GM18520 (cell line): ENCODE measurements around the gene GLS.
A peak's percentile ranks its signal among the peaks of the same experiment; 100 is the strongest.
"Not testable (repeated sequence)": the region's sequence is repeated elsewhere in the genome, so short reads cannot be mapped to it uniquely, and the experiment has no call there.

Experiments
- ATAC-seq: cut with Tn5 transposase; IDR thresholded peaks from one replicate; pipeline ENCODE4 v1.9.1; 2021; ENCODE audit not compliant: unreplicated experiment

The GLS gene

DNA sequence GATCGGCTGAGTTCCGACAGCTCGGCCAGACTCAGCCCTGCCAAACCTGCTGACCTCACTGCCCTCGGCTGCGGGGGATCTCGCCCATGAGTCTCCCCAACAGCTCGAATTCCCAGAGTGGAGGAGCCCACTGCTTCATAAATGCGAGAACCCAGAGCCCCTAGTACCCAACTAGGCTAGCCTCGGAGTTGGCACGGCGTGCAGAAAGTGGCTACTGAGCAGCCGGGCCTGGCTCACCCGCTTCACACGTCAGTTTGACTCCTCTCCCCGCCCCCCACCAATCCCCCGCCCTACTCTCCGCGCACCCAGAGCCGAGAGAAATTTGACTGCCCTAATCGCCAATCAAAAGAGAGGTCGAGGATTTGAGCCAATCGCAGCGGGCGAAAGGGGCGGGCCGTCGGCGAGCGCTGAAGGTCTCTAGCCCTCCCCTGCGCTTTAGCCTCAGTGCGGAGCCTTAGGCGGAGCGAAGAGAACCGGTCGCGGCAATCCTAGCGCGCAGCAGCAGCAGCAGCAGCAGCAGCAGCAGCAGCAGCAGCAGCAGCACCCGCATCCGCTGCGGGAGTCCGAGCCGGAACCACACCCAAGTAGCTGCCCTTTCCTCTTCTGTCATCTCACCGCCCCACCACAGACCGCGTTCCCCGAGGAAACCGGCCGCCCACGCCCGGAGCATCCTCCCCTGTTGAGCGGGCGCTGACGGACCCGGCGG lies at the start of gene GLS:
TSS of gene GLS (plus strand) at position 444 of the 706 bp plus-strand sequence. CDS start 264 bp downstream, outside the sequence.
- peak; percentile 59 for ATAC-seq

DNA sequence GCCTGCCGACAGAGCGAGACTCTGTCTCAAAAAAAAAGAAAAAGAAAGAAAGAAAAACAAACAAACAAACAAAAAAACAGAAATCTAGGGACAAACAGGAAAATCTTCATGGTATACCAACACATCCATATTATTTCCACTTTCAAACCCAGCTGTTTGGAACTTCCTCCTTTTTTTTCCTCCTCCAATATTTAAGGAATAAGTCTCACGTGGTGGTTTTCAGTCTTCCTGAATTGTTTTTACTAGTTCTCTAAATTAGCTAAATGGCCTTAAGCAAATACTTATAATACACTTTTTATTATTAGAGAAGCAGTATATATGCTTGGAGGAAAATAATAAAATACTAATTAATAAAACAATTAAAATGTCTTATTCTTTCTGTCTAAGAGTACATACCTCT lies 48.7 kb upstream of the GLS start:
- ATAC-seq, result no peak

DNA sequence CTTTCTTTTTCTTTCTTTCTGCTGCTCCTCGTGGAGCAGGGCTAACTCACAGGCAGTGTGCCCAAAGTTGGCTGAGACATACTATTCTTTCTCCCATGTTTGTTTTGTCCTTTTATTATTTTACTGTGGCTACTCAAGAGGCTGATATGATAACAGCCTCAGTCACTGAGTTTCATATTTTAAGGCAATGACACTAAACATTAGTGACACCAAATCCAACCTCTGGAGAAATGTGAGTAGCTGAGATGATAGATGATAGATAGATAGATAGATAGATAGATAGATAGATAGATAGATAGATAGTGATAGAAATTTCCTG lies 45.8 kb upstream of the GLS start:
- no peak for ATAC-seq

DNA sequence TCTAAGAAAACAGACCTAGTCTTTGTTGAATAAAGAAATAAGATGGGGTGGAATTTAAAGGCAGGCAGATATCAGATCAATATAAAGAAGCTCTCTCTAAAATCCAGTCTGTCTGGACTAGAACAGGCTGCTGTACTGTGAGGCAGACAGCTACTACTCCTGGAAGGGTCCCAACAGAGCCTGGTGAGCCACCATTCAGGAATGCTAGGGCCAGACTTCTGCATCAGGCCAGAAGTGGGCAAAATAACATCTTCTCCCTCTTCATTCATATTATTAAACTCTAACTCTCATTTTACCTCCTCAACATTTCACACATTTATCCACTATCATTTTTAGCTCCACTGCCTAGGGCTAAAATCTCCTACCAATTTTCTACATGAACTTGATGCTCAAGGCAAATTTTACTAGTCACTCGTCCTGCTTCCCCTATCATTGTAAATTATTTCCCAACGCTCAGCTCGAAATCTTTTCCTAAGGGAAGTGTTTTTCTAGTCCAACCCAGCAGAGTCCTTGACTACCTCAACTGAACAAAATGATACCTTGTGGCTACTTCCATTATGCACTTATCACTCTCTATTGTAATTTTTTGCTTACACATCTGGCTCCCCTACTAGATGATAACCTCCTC lies 45.2 kb upstream of the GLS start:
- no peak for ATAC-seq

DNA sequence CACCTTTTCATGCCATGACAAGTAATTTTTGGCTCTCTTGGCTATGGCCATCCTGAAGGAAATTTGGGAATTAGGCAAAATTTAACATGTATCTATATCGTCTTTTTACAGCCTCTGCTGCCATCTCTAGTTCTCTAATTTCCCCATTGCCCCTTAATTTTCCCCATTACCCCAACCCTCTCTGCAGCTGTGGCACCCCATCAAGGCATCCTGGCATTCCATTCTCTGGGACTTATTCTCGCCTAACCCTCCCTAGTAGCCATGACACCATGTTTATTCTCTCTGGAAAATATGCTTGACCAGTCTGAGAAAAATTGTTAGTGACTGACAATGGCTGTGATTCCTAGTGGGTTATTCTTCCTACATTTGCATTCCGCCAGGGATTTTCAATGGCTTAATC lies 43.9 kb upstream of the GLS start:
- ATAC-seq, result no peak

DNA sequence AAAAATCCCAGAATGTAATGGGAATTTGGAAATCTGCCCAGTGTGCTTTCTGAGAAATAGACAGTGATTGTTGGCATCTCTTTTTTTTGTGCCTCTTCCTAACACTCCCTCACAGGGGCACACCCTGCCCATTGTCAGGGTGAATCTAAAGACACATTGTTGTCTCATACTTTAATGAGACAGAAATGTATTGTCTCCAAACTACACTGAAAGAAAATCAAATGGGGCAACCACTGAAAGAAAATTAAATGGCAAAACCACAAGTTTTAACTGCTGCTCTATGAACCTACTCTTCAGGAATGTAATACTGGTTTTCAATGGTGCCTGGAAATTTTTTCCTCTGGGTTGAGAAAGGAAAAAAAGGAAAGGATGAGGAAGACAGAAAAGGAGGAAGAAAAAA lies 43.2 kb upstream of the GLS start:
- ATAC-seq, result no peak

DNA sequence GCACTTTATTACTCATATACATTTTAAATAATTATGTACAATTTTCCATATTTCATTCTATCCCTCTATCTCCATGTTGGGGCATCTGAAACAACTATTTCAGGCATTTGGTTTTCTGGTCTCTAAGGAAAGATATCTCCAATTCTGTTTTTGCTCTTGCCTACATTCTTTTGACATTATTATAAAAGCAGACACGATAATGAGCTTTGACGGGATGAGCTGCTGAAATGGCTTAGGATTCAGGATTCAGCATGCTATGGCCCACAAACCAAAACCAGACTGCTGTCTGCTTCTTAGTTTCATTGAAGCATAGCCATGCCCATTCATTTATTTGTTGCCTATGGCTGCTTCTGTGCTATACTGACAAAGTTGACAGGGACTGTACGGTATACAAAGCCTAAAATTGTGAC lies 42.7 kb upstream of the GLS start:
- no peak for ATAC-seq

DNA sequence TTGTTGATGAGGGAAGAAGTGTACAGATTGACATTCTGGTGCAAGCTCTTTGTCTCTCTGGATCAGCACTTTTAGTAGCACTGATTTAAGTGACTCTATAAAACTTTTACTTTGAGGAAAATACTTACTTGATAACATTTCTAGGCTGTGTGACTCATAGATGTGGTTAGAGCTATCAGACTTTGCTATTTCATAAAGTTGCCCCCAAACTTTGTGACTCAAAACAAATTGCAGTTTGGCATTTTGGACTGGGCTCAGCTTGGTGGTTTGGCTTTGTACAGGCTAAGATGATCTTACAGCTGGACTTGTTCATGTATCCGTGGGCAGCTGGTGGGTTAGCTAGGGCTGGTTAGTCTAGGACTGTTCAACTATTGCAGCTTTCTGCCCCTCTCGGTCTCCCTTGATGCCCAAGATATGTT lies 42.1 kb upstream of the GLS start:
- no peak for ATAC-seq

DNA sequence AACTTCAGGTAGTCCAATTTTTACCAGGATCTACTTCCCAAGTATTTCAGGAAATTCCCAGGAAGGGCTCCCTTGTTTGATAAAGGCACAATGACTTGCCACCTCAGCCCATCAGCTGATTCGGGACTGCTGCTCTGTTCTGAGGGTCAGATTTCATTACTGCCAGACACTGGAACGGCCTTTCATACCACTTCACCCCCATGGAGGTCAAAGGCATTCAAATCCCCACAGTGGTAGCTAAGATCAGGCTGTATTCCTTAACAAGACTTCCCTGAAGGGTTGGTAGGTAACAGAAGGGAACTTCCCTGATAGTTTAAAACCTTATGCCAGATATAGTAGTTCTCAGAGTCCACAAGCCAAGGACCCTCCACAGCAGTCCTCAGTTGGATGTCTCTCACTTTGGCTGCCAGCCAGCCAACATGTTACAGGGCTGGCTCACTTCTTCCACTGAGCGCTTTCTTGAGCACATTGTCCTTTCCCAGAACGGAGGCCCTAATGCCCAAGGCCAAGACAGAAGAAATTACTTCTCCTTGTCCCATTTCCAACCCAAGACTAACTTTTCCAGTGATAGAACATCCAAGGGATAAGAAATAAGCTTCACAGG lies 40.0 kb upstream of the GLS start:
- ATAC-seq, result no peak

DNA sequence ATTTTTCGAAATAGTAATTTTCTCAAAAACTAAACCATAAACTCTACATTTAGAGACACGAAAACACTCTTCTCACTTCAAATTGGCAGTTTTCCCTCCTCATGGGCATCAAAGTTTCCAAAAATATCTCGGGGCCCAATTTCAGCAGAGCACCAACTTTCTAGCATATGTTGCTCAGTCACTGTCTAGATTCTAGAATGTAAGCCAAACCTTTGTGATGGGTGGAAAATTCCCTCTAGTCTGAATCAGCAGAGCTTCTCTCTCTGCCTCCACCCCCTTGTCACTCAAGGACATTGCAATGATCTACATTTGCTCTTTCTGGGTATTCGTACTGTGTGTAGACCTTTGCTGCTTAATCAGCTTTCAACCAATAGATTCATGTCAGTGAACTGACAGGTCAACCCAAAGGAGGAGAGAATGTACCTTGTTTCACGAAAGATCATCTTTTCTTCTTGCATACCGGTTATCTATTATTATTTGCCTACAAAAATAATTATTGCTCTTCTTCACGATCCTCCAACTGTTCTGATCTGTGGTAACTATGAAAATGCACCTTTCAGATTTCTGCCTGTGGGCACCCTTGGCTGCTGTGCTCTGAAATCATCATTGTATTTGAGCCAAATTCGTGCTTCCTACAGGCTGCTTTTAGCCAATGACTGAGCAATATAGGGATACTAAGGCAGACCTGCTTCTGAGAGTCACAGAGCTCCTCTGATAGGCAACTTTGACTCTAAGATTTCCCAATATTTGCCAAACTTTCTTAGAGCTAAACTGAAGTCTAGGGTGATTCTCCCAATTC lies 38.7 kb upstream of the GLS start:
- no peak for ATAC-seq

DNA sequence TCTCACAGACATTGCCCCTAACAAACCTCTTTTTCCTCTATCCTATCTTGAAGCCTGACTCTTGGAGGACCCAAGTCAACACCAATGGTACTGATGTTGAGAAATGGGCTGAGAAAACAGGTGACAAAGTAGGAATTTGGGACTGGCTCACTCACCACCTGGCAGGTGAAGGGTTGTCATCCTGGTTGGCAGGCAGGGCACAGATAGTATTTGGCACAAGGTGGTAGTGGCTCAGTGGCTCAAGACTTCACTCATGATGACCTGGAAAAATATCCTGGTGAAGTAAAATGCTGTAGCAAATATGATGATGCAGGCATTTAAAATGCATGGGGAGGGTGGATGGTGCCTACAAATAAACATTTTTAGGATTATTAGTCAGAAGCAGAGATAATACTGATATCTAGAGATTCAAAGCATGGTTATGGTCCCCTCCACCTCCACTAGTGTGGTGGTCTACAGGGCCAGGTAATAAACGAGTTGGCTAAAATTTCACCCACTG lies 38.0 kb upstream of the GLS start:
- ATAC-seq, result no peak

DNA sequence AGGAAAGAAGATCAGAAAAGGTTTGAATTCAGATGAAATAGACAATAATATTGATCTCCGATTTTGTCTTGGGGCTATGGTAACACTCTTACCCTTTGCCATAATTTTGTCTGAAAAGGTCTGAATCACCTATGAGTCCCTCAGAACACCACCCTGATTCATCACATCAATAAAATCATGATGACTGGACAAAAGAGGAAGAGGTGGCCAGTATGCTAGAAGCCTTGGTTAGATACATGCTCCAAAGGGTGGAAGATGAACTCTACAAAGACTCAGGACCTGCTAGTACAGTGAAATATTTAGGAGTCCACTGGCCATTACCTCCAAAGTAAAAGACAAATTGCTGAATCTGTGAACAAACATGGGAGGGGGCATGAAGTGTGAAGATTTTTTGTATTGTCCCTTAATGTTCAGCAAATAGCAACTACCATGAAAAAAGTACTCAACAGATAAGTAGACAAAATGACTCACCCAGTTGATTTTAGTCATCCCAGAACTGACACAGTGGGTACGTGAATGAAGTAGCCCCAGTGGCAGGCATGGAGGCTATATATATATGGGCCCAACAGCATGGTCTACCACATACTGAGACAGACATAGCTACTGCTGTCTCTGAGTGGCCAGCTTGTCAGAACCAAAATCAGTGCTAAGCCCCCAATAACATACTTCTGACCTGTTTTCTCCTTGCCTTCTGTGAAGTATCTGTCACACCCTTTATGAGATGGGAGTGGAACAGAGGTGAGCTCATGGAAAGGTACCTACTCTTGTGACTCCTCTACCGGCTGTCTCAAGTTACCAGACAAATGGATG lies 36.5 kb upstream of the GLS start:
- ATAC-seq, result peak; percentile 92

DNA sequence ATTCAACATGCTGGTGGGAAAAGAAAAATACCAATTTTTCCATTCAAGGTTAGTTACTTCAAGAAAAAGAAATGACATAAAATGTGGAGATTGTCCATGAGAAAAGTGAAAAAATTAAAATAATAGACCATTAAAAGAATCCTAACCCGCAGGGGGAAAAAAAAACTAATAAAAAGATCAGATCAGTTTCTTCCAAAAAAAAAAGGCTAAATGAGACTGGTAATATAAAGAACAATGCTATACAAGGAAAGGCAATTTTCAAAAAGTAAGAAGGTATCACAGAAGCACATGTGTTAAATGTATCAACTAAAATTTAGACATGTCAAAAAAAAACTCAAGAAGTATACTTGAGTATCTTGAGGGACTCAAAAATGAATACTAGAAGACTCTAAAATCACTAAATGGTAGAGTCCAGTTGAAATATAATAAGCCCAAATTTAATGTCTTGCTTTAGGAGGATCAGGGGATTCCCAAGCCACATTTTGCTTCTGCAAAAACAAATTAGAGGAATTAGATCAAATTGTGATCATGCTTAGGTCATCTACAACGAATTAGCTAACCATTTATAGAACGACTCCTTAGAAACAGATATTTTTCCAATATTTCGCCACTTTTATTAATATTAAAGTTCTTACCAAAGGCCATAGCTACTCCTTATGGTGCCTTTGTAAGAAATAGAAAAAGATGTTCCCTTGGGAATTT lies 35.8 kb upstream of the GLS start:
- ATAC-seq, result no peak

DNA sequence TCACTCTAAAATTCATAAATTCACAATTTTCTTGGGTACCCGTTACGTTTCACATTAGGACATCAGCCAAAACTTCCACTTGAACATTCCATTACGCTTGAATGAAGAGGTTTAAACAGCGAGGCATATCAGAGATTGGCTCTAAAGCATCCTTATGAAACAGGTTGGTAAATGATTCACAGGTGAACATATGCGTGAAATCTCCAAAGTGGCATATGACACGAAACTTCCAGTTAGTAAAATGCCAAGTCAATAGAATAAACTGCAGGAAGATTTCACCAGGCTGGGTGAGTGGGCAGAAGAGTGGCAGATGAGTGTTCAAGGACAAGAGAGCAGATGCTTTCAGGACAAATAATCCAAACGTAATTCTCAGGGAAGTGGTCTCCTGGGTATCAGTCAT lies 33.9 kb upstream of the GLS start:
- ATAC-seq, result no peak

DNA sequence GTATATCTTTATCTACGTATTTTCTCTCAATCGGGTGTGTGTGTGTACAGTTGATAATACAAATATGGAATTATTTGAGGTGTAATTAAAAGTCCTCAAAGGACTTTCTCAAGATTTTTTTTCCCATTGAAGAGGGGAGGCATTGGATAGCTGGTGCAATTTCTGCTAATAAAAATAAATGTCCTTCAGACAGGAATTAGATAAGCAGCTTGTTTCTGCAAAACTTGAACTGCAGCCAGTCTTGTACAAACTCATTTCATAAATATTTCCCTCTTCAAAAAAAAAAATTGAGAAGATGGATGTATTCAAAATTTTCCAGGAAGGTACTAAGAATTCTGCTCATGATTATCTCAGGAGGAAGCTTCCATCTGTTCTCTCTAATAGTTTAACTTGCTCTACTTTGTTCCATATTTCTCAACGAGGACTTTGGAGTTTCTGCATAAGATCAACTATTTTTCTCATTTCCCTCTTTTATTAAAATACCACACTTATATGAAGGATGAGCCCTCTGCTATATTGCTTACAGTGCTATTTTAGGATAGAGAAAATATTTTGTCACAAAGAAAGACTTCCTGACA lies 33.0 kb upstream of the GLS start:
- ATAC-seq, result no peak

DNA sequence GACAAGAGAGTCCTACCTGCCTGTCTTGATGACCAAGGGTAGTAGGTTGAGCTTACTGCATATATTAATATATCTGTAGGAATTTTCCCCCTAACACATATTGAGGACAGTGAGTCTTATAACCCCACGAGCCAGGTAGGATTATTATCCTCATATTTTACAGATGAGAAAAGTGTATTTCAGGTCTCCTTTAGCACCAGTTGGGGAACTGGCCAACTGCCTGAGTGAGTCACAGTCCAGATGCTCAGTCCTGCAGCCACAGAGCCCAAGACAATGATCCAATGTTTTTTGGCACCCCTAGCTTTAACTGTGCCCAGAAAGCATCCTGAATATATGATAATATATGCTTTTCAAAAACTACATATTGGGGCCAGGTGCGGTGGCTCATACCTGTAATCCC lies 30.8 kb upstream of the GLS start:
- no peak for ATAC-seq

DNA sequence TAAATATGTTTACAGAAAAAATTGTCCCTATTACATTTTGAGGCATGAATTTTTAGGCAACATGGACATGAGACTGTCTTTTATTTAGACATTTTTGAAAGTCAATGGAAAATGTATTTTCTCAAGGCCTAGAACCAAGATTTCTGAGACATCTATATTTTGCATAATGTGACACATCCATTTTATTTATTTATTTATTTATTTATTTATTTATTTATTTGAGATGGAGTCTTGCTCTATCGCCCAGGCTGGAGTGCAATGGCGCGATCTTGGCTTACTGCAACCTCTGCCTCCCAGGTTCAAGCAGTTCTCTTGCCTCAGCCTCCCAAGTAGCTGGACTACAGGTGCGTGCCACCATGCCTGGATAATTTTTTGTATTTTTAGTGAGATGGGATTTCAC lies 27.6 kb upstream of the GLS start:
- not testable (repeated sequence) for ATAC-seq

DNA sequence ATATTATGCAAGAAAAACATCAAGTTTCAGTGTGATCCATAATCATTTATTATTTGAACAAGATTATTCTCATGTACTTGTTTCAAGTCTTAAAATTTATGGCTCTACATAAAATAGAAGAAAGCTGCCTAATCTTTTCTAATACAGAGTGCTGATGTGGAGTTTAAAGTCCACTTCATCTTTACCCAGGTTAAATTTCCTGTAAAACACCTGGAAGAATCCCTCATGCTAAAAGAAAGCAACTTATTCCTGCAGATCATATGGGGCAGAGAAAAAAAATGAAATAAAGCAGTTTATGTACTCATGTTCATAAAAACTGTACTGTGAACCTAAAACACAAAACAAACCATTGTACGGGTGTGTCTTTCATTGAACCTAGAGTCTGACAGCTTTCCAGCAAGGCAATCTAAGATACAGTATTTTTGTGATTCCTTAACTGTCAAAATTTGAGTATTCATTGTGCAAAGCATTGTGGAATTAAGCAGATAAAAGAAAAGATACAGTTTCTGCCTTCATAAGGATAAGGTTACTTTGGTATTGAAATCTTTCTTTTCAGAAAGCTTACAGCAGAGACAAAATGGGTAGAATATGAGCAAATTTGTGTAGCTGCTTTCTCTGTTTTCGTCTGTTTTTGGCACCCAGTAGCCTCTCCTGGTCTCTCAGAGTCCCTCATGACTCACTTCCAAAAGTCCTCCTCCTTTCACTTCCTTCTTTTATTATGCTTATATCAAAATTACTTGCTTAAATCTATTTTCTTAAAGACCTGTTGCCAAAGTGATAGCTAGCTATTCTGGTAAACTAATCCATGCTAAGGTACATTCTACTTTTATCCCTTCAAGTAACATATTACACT lies 26.9 kb upstream of the GLS start:
- no peak for ATAC-seq

DNA sequence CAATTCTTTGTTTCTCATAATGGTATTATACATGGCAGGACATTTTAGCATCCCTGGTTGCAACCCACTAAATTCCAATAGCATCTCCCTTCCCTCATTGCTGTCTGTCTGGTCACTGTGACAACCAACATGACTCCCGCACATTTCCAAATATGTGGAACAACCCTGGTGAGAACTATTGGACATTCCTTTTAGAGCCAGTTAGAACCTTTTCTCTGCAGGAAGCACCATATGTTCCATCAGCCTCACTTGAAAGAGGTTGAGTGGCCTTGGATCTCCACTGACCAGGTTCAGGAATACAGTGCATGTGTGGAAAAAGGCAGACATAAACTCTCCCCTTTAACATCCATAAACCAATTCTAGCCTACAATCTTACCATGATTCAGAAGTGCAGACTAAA lies 25.9 kb upstream of the GLS start:
- ATAC-seq, result no peak
